ENCODE data around the gene TEX19. TPM values are rescaled to one million over a fixed set of nuclear protein-coding genes. Genes with fewer than 3 reads are reported as not detected.
A peak's percentile ranks its signal among the peaks of the same experiment; 100 is the strongest.

The TEX19 gene
- polyA plus RNA-seq, 12 donors: 0.08 to 0.25 (median 0.12) TPM; not detected in 7

DNA sequence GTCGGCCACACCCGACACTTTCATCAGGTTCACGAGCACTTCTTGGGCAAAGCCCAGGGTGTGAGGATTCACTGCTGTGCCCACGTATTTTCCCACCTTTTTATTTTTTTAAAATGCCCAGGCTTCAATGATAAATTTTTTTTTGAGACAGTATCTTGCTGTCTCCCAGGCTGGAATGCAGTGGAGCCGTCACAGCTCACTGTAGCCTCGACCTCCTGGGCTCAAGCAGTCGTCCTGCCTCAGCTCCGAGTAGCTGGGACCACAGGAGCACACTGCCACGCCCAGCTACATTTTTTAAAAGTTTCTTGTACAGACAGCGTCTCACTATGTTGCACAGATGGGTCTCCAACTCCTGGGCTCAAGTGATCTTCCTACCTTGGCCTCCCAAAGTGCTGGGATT is 30.3 kb downstream of the TEX19 start:
- no peak for DNase-seq

GRCh38 chr17:82390015-82390859 is 31.2 kb downstream of the TEX19 start:
- no peak for DNase-seq

GRCh38 chr17:82390860-82391435 is 31.9 kb downstream of the TEX19 start:
- no peak for DNase-seq

GRCh38 chr17:82391496-82392066 is 32.5 kb downstream of the TEX19 start:
- DNase-seq: no peak

DNA sequence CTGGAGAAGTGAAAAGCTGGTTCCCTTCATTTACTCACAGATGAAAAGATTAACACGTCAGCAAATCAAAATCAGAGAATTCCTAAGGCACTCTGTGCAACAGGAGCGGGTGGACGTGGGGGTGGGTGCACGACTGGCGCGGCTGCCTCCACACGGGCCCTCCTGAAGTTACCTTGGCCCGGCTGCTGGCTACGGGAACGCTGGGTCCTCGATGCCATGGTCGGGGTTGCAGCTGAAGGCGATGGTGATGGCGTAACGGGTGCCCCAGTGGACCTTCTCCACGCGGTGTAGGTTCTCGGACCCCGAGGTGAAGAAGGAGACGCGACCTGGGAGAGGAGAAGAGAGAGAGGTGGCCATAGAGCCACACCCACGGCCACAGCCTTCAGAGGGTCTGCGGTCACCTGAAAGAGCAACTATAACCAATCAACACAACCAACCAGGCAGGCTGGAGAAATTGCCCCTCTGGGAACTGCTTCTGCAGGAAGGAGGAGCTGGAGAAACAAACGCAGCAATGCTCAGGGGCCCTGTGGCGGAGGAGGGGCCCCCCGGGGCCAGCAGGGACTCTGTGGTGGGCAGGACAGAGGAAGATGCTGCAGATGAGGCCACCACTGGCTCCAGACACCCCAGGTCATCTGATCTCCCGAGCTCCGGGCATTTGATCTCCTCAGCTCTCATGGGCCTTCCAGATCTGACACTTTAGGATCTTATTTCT is 33.3 kb downstream of the TEX19 start:
- DNase-seq: no peak

- no peak for DNase-seq
These were observed 33.9 kb downstream of the TEX19 start for GRCh38 chr17:82392941-82393340.

GRCh38 chr17:82394278-82394677 is 35.2 kb downstream of the TEX19 start:
- DNase-seq: no peak

DNA sequence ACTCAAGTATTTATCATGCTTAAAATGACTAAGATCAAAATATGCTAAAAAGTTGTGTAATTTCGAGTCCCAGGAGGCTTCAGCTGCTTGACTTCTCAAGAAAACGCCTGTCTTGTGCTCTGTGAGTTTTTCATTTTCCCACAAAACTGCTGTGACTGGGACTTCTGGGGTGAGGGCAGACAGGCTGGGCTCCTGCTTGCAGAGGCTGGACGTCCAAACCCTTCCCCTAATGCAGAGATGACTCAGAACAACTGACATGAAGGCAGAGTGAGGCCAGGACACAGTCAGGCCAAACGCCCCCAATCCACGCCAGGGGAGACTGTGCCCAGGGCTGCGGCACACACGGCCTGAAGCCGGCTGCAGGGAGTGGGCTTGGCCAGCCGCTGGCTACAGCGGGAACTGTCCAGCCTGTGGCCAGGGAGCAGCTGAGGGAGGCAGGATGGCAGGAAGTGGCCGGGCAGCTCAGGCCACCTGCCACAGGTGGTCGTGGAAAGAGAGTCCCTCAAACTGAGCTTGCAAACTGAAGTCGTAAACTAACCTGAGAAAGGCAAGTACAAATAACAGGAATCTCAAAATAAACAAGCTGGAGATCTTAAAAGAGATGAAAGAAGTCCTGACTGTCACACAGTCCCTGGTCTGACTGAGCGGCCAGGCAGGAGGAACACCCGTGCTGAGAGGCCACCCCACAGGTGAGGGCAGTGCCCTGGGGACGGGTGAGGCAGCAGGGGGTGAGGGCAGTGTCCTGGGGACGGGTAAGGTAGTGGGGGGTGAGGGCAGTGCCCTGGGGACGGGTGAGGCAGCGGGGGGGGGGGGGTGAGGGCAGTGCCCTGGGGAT is 37.8 kb downstream of the TEX19 start:
- no peak for DNase-seq

DNA sequence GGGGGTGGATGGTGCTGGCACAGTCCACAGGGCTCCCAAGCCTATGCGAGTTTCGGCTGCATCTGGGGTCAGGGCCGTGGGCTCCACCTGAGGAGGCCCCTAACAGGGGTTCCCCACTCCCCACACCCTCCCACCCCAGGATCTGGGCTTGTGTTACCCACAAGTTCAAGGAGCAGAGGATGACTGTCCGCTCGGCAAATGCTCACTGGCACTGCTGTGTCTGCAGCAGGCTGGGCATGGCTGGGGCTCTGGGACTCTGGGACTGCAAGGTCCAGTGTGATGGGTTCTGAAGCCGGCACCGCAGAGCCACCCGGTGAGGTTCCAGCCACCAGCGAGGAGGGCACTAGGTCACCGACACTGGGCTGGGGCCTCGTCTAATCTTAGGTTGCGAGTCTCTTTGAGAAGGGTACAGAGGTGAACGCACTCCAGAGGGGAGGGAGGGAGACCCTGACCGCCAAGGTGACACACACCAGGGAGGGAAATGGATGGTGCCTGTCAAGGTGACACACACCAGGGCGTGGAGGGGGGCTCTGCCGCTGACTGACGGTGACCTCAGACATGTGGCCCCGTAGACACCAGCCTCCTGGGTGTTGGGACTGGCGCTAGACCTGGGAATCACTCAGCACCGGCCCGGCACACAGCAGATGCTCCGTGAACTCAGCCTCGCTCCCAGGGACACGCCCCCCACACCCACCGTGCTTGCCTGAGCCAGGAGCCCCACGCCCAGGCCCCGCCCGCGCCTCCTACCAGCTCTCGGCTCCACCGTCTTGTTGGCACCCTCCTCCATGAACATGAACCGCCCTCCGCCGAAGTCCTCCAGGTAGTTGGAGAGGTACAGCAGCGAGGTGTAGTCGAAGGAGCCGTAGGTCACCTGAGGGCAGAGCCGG is 38.6 kb downstream of the TEX19 start:
- DNase-seq: no peak

DNA sequence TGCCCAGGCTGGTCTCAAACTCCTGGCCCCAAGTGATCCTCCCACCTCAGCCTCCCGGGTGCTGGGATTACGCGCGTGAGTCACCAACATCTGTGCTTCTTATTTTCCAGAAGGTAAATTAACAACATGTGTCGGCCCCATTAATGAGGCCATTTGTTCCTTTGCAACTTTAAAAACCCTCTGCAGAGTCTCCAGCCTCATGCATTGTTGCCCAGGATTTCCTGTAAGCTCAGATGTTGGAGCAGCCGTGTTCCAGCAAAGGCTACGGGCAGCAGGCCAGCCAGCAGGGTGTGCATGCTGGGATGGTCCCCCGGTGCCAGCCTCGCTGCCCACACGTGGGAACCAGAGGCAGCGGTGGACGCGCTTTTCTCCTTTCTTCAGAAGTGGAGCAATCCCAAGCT is 40.0 kb downstream of the TEX19 start:
- peak; percentile 84 for DNase-seq

- DNase-seq: no peak
These were observed 40.6 kb downstream of the TEX19 start for GRCh38 chr17:82399601-82400101.

- no peak for DNase-seq
These were observed 41.2 kb downstream of the TEX19 start for GRCh38 chr17:82400206-82400605.

- DNase-seq: no peak
These were observed 41.8 kb downstream of the TEX19 start for GRCh38 chr17:82400830-82401229.

DNA sequence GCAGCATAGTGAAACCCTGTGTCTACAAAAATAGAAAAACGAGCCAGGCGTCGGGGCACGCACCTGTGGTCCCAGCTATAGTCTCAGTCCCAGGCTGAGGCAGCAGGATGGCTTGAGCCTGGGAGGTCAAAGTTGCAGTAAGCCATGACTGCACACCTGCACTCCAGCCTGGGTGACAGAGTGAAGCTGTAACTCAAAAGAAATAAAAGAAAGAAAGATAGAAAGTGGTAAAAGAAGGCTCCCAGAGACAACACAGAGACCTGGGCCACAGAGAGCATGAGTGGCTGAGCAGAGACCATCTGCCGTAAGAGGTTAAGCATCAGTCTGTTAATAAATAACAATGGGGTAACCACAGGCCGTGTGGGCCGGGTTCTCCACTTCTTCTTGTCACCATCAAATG is 43.8 kb downstream of the TEX19 start:
- no peak for DNase-seq

- DNase-seq: no peak
These were observed 44.9 kb downstream of the TEX19 start for GRCh38 chr17:82403662-82404660.

DNA sequence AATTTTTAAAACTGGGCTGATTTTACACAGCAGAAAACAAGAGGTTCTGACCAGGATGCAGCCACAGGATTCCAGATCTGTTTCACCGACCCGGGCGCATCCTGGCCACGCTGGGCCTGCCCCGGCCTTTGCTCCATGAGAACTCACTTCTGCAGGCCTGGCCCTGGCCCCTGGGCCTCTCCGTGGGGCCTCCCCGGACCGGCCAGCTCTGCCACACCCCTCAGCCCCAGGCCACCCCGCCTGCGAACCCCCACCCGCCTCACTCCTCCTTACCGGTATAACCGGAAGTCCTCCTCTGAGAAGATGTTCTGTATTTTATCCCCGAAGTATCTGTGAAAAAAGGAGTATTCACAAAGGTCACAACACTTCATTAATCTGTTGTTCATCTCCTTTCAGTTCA is 46.0 kb downstream of the TEX19 start:
- no peak for DNase-seq

DNA sequence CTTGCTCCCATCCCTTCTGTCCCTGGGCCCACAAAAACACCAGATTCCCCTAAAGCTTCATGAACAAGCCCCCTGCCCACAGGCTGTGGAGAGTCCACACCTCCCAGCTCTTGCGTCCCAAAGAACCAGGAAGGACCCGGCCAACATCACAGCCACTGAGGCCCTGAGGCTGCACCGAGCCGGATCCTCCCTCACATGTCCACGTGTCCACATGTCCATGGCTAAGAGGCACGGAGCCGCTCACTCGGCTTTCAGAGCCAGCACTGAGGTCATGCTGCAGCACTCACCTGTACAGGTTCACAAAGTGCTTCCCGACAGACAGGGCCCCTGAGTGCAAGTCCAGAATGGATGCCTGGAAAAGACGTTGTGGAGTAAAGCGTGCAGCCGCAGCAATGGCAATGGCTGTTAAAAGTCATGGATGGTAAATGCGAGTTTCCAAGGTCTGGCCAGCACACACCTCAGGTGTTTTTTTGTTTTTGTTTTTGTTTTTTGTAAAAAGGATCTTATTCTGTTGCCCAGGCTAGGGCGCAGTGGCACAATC is 47.2 kb downstream of the TEX19 start:
- no peak for DNase-seq

DNA sequence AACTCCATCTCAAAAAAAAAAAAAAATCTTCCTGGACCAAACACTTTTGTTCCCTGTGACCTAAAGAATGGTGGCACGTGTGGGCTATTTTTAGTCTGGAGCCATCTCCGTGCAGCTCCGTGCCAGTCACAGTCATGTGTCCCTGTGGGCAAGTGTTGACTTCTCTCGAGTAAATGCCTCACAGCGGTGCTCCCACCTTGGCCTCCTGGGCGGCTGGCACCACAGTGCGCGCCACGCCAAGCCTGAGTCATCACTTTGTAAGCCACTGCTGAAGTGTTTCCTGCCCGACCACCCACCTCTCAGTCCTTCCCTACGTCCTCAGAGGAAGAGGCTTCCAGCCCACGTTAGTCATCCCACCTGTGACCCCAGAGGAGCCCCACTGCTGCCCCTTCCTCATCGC is 48.2 kb downstream of the TEX19 start:
- DNase-seq: no peak

Data from muscle of arm (tissue), 12 donors.